GM18502 (cell line): ENCODE measurements around the gene ZGRF1.
"Not testable (repeated sequence)": the region's sequence is repeated elsewhere in the genome, so short reads cannot be mapped to it uniquely, and the experiment has no call there.

Source experiments
- ATAC-seq: cut with Tn5 transposase; IDR thresholded peaks from one replicate; pipeline ENCODE4 v1.9.1; 2021; ENCODE audit warnings: mild to moderate bottlenecking; ENCODE audit not compliant: unreplicated experiment, poor library complexity

The ZGRF1 gene

GRCh38 chr4:112559053-112559452, 77.7 kb downstream of the ZGRF1 start:
- ATAC-seq = no peak

DNA sequence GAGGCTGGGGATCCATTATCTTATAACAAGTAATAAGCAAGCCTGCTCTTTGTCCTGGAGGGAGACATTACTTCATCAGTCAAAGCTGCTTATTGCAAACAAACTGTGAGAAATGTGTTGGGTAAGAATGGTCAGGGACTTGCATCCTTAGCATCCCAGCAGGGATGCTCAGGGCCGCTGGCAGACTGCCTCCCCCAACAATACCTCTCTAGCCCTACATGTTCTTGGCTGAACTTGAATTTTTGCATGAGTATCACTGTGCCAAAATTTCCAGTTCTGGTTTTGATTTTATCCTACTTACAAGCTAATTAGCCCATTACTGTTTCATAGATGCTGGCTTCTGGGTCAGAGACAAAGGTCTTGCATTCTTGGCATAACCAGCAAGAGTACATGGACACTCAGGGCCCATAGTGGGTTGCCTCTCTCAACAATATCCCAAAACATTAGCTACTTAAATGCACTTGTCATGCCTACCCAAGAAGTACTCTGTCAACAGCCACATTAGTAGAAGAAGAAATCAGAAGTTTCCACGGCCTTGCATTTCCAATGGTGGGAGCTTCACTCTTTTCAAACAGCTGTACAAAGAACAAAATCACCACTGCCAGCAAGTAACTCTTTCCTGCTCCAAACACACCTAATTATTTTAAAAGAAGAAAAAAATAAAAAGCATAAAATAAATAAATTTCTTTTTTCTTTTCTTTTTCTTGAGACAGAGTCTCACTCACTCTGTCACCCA, 78.9 kb downstream of the ZGRF1 start:
- no peak for ATAC-seq

GRCh38 chr4:112554271-112554670, 82.4 kb downstream of the ZGRF1 start:
- not testable (repeated sequence) for ATAC-seq

DNA sequence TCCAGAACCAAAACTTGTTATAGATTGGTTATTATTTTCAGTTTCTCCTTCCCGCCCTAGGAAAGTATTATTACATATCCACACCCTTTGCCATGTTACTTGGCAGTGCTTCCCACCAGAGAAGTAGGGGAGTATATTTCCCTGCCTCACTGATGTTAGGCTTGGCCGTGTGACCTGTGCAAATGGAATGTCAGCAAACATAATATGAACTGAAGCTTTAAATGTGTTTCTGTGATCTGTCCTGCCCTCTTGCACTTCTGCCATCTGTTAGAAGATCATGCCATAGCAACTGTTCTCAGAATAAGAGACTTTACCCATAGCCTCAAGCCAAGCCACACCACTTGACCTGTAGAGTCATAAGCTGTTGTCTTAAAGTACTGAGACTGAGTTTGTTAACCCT, 84.0 kb downstream of the ZGRF1 start:
- no peak for ATAC-seq

GRCh38 chr4:112550728-112551127, 86.0 kb downstream of the ZGRF1 start:
- ATAC-seq = no peak

- no peak for ATAC-seq
Observed at GRCh38 chr4:112546476-112546875, 90.2 kb downstream of the ZGRF1 start.

GRCh38 chr4:112545346-112545745, 91.4 kb downstream of the ZGRF1 start:
- no peak for ATAC-seq

GRCh38 chr4:112540695-112541094, 96.0 kb downstream of the ZGRF1 start:
- no peak for ATAC-seq

DNA sequence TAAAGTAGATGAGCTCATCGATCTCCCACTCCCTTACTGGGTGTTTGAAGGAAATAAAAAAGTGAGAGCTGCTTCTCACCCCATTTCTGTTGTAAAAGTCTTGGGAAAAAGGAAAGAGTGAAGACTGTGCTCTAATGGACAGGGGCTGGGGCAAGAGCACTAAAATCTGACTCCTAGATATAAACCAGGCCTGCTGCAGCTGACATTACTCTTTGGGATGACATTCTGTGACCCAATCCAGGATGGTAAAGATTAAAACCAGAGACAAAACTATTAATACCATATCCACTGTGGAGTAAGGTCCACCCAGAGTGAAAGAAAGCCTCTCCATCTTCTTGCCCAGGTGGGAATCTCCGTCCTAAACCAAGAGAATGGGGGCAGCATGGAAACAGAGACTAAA, 100.6 kb downstream of the ZGRF1 start:
- ATAC-seq = no peak

GRCh38 chr4:112532267-112532666, 104.4 kb downstream of the ZGRF1 start:
- no peak for ATAC-seq

DNA sequence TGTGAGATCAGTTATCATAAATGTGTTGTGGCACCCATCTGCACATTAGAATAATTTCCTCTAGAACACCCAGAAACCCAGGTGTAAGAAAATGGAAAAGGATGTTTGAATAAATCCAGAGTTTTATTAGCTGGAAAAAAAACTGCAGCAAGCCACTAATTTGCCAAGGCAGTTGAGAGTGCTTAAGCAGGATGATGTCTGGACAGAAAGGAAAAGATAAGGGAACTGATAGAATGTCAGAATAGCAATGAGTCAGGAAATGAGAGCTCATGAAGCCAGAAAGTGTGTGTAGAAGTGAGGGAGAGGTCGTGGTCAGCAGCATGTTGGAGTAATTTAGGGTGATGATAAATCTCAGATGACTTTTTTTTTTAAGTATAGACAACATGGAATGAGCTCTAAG, 105.6 kb downstream of the ZGRF1 start:
- ATAC-seq = no peak

DNA sequence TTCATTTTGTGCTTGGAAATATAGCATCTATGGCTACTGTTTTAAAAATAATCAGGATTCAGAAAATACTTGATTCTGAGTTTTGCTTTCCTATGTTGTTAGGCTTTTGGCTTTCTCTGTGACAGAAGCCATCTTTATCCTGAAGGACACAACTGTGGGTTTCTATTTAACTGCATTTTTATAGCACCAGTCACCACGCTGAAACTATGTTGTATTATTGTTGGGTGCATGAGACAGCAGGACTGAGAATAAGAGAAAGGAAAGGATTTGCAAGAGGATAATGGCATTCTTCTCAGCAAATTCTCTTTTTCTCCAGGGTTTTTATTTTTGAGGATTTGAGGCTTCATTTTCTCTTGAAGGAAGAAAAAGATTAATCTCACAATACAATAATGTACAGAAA, 110.6 kb downstream of the ZGRF1 start:
- no peak for ATAC-seq

DNA sequence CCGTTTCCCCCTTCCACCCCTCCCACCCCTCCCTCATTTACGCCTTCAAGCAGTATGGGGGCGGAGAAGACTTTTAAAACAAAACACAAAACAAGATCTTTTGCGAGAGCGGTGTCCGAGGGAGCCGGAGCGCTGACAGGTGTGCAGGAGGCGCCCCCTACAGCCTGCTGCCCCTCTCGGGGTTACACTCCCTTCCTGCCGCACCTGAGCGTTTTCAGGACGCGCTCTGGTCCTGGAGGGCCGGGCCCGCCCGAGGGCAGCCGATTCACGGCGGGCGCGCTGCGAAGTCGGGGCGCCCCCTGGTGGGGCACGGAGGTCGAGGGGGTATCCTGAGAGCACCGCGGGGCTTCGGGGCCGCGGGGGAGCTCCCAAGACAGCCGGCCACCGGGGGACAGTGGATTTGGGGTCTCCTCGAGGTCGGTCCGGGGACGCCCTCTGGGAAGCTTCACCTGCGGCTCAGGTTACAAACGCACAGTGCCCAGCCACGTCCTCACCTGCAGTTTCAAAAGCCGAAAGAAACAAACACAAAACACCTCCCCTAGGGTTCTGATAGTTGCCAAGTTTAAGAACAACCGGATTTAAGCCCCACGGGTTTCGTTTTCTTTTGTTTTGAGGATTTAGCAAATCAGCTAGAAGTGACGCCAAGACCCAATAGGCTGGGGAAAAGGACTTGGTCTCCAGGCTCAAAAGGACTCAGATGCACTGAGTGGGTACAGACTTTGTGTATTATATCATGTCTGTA, 112.8 kb downstream of the ZGRF1 start:
- ATAC-seq = peak; percentile 86

DNA sequence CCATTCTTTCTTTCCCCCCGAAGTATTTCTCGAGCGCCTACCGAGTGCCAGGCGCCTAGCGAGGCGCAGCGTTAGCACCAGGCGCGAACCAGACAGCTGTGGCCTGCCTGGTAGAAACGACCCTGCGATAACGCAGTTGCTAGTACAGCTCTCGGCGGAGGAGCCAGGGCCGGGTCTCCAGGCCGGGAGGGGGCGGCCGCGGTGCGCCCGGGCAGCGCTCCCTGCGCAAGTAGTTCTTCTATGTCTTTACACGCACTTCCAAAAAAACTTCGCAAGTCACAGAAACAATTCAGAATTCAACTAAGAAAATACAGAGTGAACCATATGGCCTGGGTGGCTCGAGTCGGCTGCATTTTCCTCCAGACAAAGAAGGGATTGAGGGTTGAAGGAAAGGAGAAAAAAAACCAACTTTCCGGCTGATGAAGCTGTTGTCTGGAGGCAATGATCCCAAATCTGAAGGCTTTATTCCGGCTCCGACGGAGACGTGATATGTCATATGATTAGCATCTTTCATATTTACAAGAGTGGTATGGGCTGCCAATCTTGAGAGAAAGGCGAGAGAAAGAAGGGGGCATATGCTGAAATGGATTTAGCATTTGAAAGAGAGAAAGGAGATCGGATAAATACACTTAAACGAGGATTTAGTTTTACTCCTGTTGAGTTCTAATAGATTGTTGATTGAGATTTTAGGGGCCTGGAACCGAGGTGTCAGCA, 113.5 kb downstream of the ZGRF1 start:
- peak; percentile 51 for ATAC-seq

DNA sequence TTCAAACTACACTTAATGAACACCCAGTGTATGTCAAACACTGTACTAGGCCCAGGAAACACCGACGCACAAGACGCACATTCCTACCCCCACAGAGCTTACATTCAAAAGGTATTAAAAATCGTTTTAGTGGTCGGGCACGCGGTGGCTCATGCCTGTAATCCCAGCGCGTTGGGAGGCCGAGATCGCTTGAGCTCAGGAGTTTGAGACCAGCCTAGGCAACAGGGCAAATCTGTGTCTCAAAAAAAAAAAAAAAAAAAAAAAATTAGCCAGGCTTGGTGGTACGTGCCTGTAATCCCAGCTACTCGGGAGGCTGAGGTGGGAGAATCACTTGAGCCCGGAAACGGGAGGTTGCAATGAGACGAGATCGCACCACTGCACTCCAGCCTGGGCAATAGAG, 114.3 kb downstream of the ZGRF1 start:
- not testable (repeated sequence) for ATAC-seq

GRCh38 chr4:112521123-112522023, 115.3 kb downstream of the ZGRF1 start:
- no peak for ATAC-seq

GRCh38 chr4:112520598-112521122, 116.0 kb downstream of the ZGRF1 start:
- no peak for ATAC-seq

- ATAC-seq = no peak
Observed at GRCh38 chr4:112519689-112520597, 116.8 kb downstream of the ZGRF1 start.

GRCh38 chr4:112518675-112519074, 118.0 kb downstream of the ZGRF1 start:
- no peak for ATAC-seq
